ENCODE measurements around the gene EED. TPM values are rescaled to one million over a fixed set of nuclear protein-coding genes. Genes with fewer than 3 reads are reported as not detected.
"Not testable (repeated sequence)": the region's sequence is repeated elsewhere in the genome, so short reads cannot be mapped to it uniquely, and the experiment has no call there.

EED gene
- total RNA-seq, 1 donor from 2014 or later, result 16.5 TPM

GRCh38 chr11:86303257-86303656 is 58.7 kb downstream of the EED start:
- Mint-ChIP-seq H3K4me3 (ENCODE audit: unreplicated experiment) (peak overlapping the region; percentile 100), H3K36me3 (ENCODE audit: unreplicated experiment) (peaks cover 5% of the 10 kb centered on the region), H3K27ac (ENCODE audit: unreplicated experiment) (peak overlapping the region; percentile 92), H3K9me3 (ENCODE audit: unreplicated experiment) (no peaks in the 10 kb centered on the region), H3K27me3 (ENCODE audit: unreplicated experiment) (peaks cover 12% of the 10 kb centered on the region), H3K4me1 (ENCODE audit: unreplicated experiment) (peaks cover 18% of the 10 kb centered on the region)
- no peak for TF ChIP-seq CTCF (IDR thresholded peaks at IDR 0.05)
- DNase-seq (ENCODE audit: extremely low spot score, unreplicated experiment), result no peak

- not testable (repeated sequence) for DNase-seq (ENCODE audit: extremely low spot score, unreplicated experiment); H3K4me3 Mint-ChIP-seq (ENCODE audit: unreplicated experiment); H3K27me3 Mint-ChIP-seq (ENCODE audit: unreplicated experiment); H3K27ac Mint-ChIP-seq (ENCODE audit: unreplicated experiment); H3K4me1 Mint-ChIP-seq (ENCODE audit: unreplicated experiment)
- Mint-ChIP-seq H3K36me3 (ENCODE audit: unreplicated experiment) (peaks cover 36% of the 10 kb centered on the region), H3K9me3 (ENCODE audit: unreplicated experiment) (peaks cover 13% of the 10 kb centered on the region)
Observed at GRCh38 chr11:86308710-86309109, 64.2 kb downstream of the EED start.

GRCh38 chr11:86313793-86314192 is 69.2 kb downstream of the EED start:
- H3K4me3 Mint-ChIP-seq (ENCODE audit: unreplicated experiment), result no peak overlapping the region
- H3K4me1 Mint-ChIP-seq (ENCODE audit: unreplicated experiment), result peaks cover 6% of the 10 kb centered on the region
- H3K27ac Mint-ChIP-seq (ENCODE audit: unreplicated experiment), result no peak overlapping the region

GRCh38 chr11:86314636-86315035 is 70.1 kb downstream of the EED start:
- H3K27me3 Mint-ChIP-seq (ENCODE audit: unreplicated experiment), result no peaks in the 10 kb centered on the region
- no peak overlapping the region for H3K4me3 Mint-ChIP-seq (ENCODE audit: unreplicated experiment)
- TF ChIP-seq CTCF (IDR thresholded peaks at IDR 0.05), result no peak
- no peak overlapping the region for H3K27ac Mint-ChIP-seq (ENCODE audit: unreplicated experiment)
- peaks cover 13% of the 10 kb centered on the region for H3K9me3 Mint-ChIP-seq (ENCODE audit: unreplicated experiment)
- no peak for DNase-seq (ENCODE audit: extremely low spot score, unreplicated experiment)
- H3K36me3 Mint-ChIP-seq (ENCODE audit: unreplicated experiment), result peaks cover 44% of the 10 kb centered on the region
- H3K4me1 Mint-ChIP-seq (ENCODE audit: unreplicated experiment), result peaks cover 6% of the 10 kb centered on the region

More at GRCh38 chr11:86313793-86314192, 69.2 kb downstream of the EED start:
- Mint-ChIP-seq H3K36me3 (ENCODE audit: unreplicated experiment) (peaks cover 49% of the 10 kb centered on the region), H3K27me3 (ENCODE audit: unreplicated experiment) (no peaks in the 10 kb centered on the region), H3K9me3 (ENCODE audit: unreplicated experiment) (peaks cover 13% of the 10 kb centered on the region)
- no peak for DNase-seq (ENCODE audit: extremely low spot score, unreplicated experiment)
- no peak for TF ChIP-seq CTCF (IDR thresholded peaks at IDR 0.05)

Other genes with a start within 250 kb of the EED start
- 262 and 267 TPM in 2 replicates for gene PICALM, start 175.7 kb upstream of the EED start, total RNA-seq
- gene HIKESHI, start 57.5 kb downstream of the EED start, total RNA-seq, result 33.6 and 38.8 TPM in 2 replicates
- 1.4 TPM in 2 replicates for gene CCDC81, start 130.1 kb downstream of the EED start, total RNA-seq

Measured in osteocyte (in vitro differentiated cells).